Fibroblast of skin of scalp (primary cell): ENCODE data around the gene F12.

Source experiments
- DNase-seq: peaks from one replicate; pipeline ENCODE4 v3.0.0-alpha.2; 2013

F12 gene

DNA sequence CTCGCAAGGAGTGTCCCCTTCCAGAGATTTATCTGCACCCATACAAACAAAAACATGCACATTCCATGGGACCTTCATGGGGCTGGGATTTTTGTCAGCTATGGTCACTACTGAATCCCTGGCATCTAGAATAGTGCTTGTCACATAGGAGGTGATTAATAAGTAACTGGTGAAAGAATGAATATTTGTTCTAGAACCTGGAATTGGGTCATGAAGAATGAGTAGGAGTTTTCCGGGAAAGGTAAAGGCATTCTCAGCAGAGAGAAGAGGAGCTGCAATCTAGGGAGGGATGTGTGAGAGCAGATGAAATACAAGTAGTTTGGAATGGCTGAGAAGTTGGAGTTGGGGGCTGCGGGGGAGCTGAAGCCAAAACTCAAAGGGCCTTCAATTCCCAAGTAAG, 55.1 kb downstream of the F12 start:
- DNase-seq: no peak

DNA sequence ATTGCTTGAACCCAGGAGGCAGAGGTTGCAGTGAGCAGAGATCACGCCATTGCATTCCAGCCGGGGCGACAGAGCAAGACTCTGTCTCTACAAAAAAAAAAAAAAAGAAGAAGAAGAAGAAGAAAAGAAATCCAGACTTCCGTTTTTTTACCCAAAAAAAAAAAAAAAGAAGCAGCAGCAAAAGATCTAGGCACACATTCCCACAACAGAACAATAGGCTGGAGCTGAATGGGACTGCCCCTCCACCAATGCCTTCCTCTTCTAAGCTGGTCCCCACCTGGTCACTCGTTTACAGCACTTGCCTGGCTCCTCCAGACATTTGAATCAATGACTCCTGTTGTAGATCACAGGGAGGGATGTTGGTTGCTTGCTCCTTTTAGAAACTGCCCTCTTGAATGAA, 56.3 kb downstream of the F12 start:
- DNase-seq: no peak
